HEK293 (cell line): ENCODE measurements around the gene TRAF2.

Experiments used
- CTCF ChIA-PET: fragments of 350-600 bp; formaldehyde crosslinking; extraction: SDS; loops from one replicate; lab custom pipeline; 2021; ENCODE audit warnings: antibody characterized with exemption; lab: Yijun Ruan, JAX
- POLR2A ChIA-PET: fragments of 300-600 bp; formaldehyde crosslinking; extraction: SDS; loops from one replicate; lab custom pipeline; 2020; ENCODE audit warnings: antibody characterized with exemption, inconsistent platforms; lab: Yijun Ruan, JAX
- H3K27ac ChIP-seq: fragments of 200-500 bp; sonication (Bioruptor generic); 2 replicates; pipeline ENCODE4 v1.5.1; 2014; ENCODE audit warnings: low read depth, low read length, control low read depth, inconsistent platforms; ENCODE audit errors: extremely low read depth
- H3K36me3 ChIP-seq, 2 experiments: fragments of 200-500 bp in 1 of 2; sonication (Bioruptor generic) in 1 of 2; 1 replicate in 1 of 2; 2 replicates in 1 of 2; pipeline ENCODE4 v1.5.1; 2014 to 2017; ENCODE audit warnings: inconsistent platforms in 2 of 2, low read length in 2 of 2; ENCODE audit not compliant: control insufficient read depth in 2 of 2, insufficient read depth in 1 of 2
- H3K4me1 ChIP-seq: fragments of 200-500 bp; sonication (Bioruptor generic); 2 replicates; pipeline ENCODE4 v1.5.1; 2014; ENCODE audit warnings: mild to moderate bottlenecking, low read length, inconsistent platforms; ENCODE audit not compliant: control insufficient read depth, insufficient read depth
- H3K4me3 ChIP-seq: 2 replicates; pipeline ENCODE4 v1.5.1; 2011; ENCODE audit warnings: low read depth, mild to moderate bottlenecking, control low read depth, low read length, moderate library complexity
- H3K9me3 ChIP-seq: fragments of 200-500 bp; sonication (Bioruptor generic); 2 replicates; pipeline ENCODE4 v1.5.1; 2014; ENCODE audit warnings: low read depth, low read length, inconsistent platforms; ENCODE audit not compliant: control insufficient read depth, insufficient read depth
- EGR2 ChIP-seq: fragments of 450-650 bp; formaldehyde crosslinking; IDR thresholded peaks from 2 replicates; pipeline ENCODE4 v1.5.1; 2016; ENCODE audit warnings: low read depth, missing biosample characterization, missing genetic modification characterization
- IKZF3 ChIP-seq: fragments of 450-650 bp; IDR thresholded peaks from 2 replicates; pipeline ENCODE4 v1.5.0; 2018; ENCODE audit warnings: missing biosample characterization, mild to moderate bottlenecking, missing genetic modification characterization, moderate library complexity
- KLF1 ChIP-seq: fragments of 450-650 bp; formaldehyde crosslinking; IDR thresholded peaks from 2 replicates; pipeline ENCODE4 v1.5.1; 2016; ENCODE audit warnings: missing biosample characterization, missing genetic modification characterization
- KLF16 ChIP-seq: fragments of 450-650 bp; formaldehyde crosslinking; IDR thresholded peaks from 2 replicates; pipeline ENCODE4 v1.5.1; 2017; ENCODE audit warnings: missing biosample characterization, missing genetic modification characterization
- OSR2 ChIP-seq: fragments of 450-650 bp; formaldehyde crosslinking; IDR thresholded peaks from 2 replicates; pipeline ENCODE4 v1.5.1; 2016; ENCODE audit warnings: missing biosample characterization, missing genetic modification characterization
- ZFP37 ChIP-seq: fragments of 450-650 bp; formaldehyde crosslinking; IDR thresholded peaks from 2 replicates; pipeline ENCODE4 v1.5.1; 2016; ENCODE audit warnings: missing biosample characterization, missing genetic modification characterization
- ZNF112 ChIP-seq: fragments of 450-650 bp; formaldehyde crosslinking; IDR thresholded peaks from 2 replicates; pipeline ENCODE4 v1.5.0; 2017; ENCODE audit warnings: missing biosample characterization, missing genetic modification characterization
- ZNF138 ChIP-seq: fragments of 450-650 bp; formaldehyde crosslinking; IDR thresholded peaks from 2 replicates; pipeline ENCODE4 v1.5.1; 2016; ENCODE audit warnings: missing biosample characterization, missing genetic modification characterization, borderline replicate concordance
- ZNF157 ChIP-seq: fragments of 450-650 bp; formaldehyde crosslinking; IDR thresholded peaks from 2 replicates; pipeline ENCODE4 v1.5.1; 2016; ENCODE audit warnings: missing biosample characterization, missing genetic modification characterization
- ZNF18 ChIP-seq: fragments of 450-650 bp; formaldehyde crosslinking; IDR thresholded peaks from 2 replicates; pipeline ENCODE4 v1.5.1; 2016; ENCODE audit warnings: missing biosample characterization, missing genetic modification characterization
- ZNF24 ChIP-seq: fragments of 450-650 bp; formaldehyde crosslinking; IDR thresholded peaks from 2 replicates; pipeline ENCODE4 v1.5.1; 2016; ENCODE audit warnings: missing biosample characterization, missing genetic modification characterization
- ZNF324 ChIP-seq: fragments of 450-650 bp; formaldehyde crosslinking; IDR thresholded peaks from 2 replicates; pipeline ENCODE4 v1.5.1; 2016; ENCODE audit warnings: missing biosample characterization, missing genetic modification characterization
- ZNF335 ChIP-seq: fragments of 450-650 bp; formaldehyde crosslinking; conservative IDR thresholded peaks from 2 replicates; pipeline ENCODE4 v1.5.1; 2016; ENCODE audit warnings: missing biosample characterization, missing genetic modification characterization
- ZNF366 ChIP-seq: fragments of 450-650 bp; formaldehyde crosslinking; conservative IDR thresholded peaks from 2 replicates; pipeline ENCODE4 v1.5.1; 2016; ENCODE audit warnings: missing biosample characterization, missing genetic modification characterization
- ZNF391 ChIP-seq: fragments of 450-650 bp; formaldehyde crosslinking; IDR thresholded peaks from 2 replicates; pipeline ENCODE4 v1.5.1; 2016; ENCODE audit warnings: low read depth, missing biosample characterization, missing genetic modification characterization, borderline replicate concordance
- ZNF423 ChIP-seq: fragments of 450-650 bp; formaldehyde crosslinking; IDR thresholded peaks from 2 replicates; pipeline ENCODE4 v1.5.1; 2016; ENCODE audit warnings: missing biosample characterization, missing genetic modification characterization
- ZNF449 ChIP-seq: fragments of 450-650 bp; formaldehyde crosslinking; IDR thresholded peaks from 2 replicates; pipeline ENCODE4 v1.5.1; 2017; ENCODE audit warnings: missing biosample characterization, mild to moderate bottlenecking, missing genetic modification characterization, moderate library complexity
- ZNF488 ChIP-seq: fragments of 450-650 bp; formaldehyde crosslinking; IDR thresholded peaks from 2 replicates; pipeline ENCODE4 v1.5.1; 2016; ENCODE audit warnings: missing biosample characterization, missing genetic modification characterization
- ZNF514 ChIP-seq: fragments of 450-650 bp; formaldehyde crosslinking; IDR thresholded peaks from 2 replicates; pipeline ENCODE4 v1.5.1; 2016; ENCODE audit warnings: missing biosample characterization, missing genetic modification characterization
- ZNF518A ChIP-seq: fragments of 450-650 bp; formaldehyde crosslinking; conservative IDR thresholded peaks from 2 replicates; pipeline ENCODE4 v1.5.1; 2016; ENCODE audit warnings: low read depth, missing biosample characterization, missing genetic modification characterization
- ZNF521 ChIP-seq: fragments of 450-650 bp; formaldehyde crosslinking; IDR thresholded peaks from 2 replicates; pipeline ENCODE4 v1.5.1; 2017; ENCODE audit warnings: missing biosample characterization, mild to moderate bottlenecking, missing genetic modification characterization
- ZNF549 ChIP-seq: fragments of 450-650 bp; IDR thresholded peaks from 2 replicates; pipeline ENCODE4 v1.5.1; 2018; ENCODE audit warnings: missing biosample characterization, missing genetic modification characterization, mild to moderate bottlenecking, inconsistent platforms, moderate library complexity
- ZNF610 ChIP-seq: fragments of 450-650 bp; formaldehyde crosslinking; IDR thresholded peaks from 2 replicates; pipeline ENCODE4 v1.5.1; 2016; ENCODE audit warnings: missing biosample characterization, missing genetic modification characterization, borderline replicate concordance
- ZNF629 ChIP-seq: fragments of 450-650 bp; formaldehyde crosslinking; IDR thresholded peaks from 2 replicates; pipeline ENCODE4 v1.5.1; 2017; ENCODE audit warnings: missing biosample characterization, missing genetic modification characterization
- ZNF670 ChIP-seq: fragments of 450-650 bp; formaldehyde crosslinking; IDR thresholded peaks from 2 replicates; pipeline ENCODE4 v1.5.1; 2016; ENCODE audit warnings: missing biosample characterization, missing genetic modification characterization, low read depth
- ZNF692 ChIP-seq: fragments of 450-650 bp; formaldehyde crosslinking; IDR thresholded peaks from 2 replicates; pipeline ENCODE4 v1.5.1; 2016; ENCODE audit warnings: missing biosample characterization, missing genetic modification characterization
- ZNF76 ChIP-seq: fragments of 450-650 bp; formaldehyde crosslinking; IDR thresholded peaks from 2 replicates; pipeline ENCODE4; 2016; ENCODE audit warnings: low read depth, missing biosample characterization, missing genetic modification characterization, borderline replicate concordance
- ZNF777 ChIP-seq: fragments of 450-650 bp; formaldehyde crosslinking; IDR thresholded peaks from 2 replicates; pipeline ENCODE4 v1.5.1; 2017; ENCODE audit warnings: missing biosample characterization, missing genetic modification characterization, borderline replicate concordance

Gene TRAF2

GRCh38 chr9:136840140-136840876 is 46.0 kb upstream of the TRAF2 start:
- peaks cover 0 to 40% of the 10 kb centered on the region in 2 experiments; a peak in 2 of 3 replicates for H3K36me3 ChIP-seq
- ChIA-PET POLR2A (interaction anchor here (0.5 to 1.2 kb wide), 6 partner anchors 21 to 379 kb away, joined by 3 to 11 read pairs (median 4); no protein-coding TSS in a partner anchor), CTCF (interaction anchor here (0.6 to 3.3 kb wide), 7 partner anchors 9 to 421 kb away, joined by 3 to 13 read pairs (median 3); no protein-coding TSS in a partner anchor)
- H3K4me3 ChIP-seq = no peak overlapping the region
- H3K9me3 ChIP-seq = no peaks in the 10 kb centered on the region
- 0 out of 2 replicates have a peak, but pooled peaks cover 5% of the 10 kb centered on the region for H3K4me1 ChIP-seq
- peak overlapping the region; percentile 22; the same call in 1 of the 2 replicates for H3K27ac ChIP-seq
- TF ChIP-seq ZNF692 (tag by site-specific recombination) = 0 out of 2 replicates have a peak, but pooled peaks have one; percentile 9
- no peak for TF ChIP-seq ZNF138 (tag by site-specific recombination)
- no peak; the same call in 1 of the 2 replicates for TF ChIP-seq ZNF610 (tag by site-specific recombination)
- no peak for TF ChIP-seq ZNF514 (tag by site-specific recombination)
- no peak for TF ChIP-seq ZNF521 (tag by site-specific recombination)
- no peak for TF ChIP-seq ZNF423 (tag by site-specific recombination)
- TF ChIP-seq KLF1 (tag by site-specific recombination) = peak; percentile 77
- no peak for TF ChIP-seq ZNF335
- no peak for TF ChIP-seq IKZF3
- TF ChIP-seq ZFP37 = no peak
- no peak for TF ChIP-seq ZNF24
- no peak for TF ChIP-seq KLF16
- no peak for TF ChIP-seq ZNF629 (tag by site-specific recombination)
- TF ChIP-seq EGR2 (tag by site-specific recombination) = peak; percentile 64
- TF ChIP-seq ZNF366 (tag by site-specific recombination) = no peak
- TF ChIP-seq ZNF488 (tag by site-specific recombination) = no peak
- no peak for TF ChIP-seq ZNF157 (tag by site-specific recombination)
- TF ChIP-seq OSR2 (tag by site-specific recombination) = peak; percentile 9; the same call in 1 of the 2 replicates
- no peak for TF ChIP-seq ZNF449 (tag by site-specific recombination)
- TF ChIP-seq ZNF18 (tag by site-specific recombination) = no peak
- TF ChIP-seq ZNF112 (tag by site-specific recombination) = no peak
- TF ChIP-seq ZNF76 (tag by site-specific recombination) = no peak
- TF ChIP-seq ZNF324 = no peak
- TF ChIP-seq ZNF670 (tag by site-specific recombination) = no peak
- TF ChIP-seq ZNF518A (tag by site-specific recombination) = no peak
- no peak for TF ChIP-seq ZNF549 (tag by site-specific recombination)
- no peak for TF ChIP-seq ZNF391
- TF ChIP-seq ZNF777 = no peak
